Endothelial cell of umbilical vein (primary cell): ENCODE data around the gene CCL27. TPM values are rescaled to one million over a fixed set of nuclear protein-coding genes. Genes with fewer than 3 reads are reported as not detected.

Source experiments
- BruUV-seq: library from RNA; stranded (reverse); fragments of 400-500 nt; replicated peaks from 2 replicates; lab custom pipeline; 2021; lab: Mats Ljungman, UMichigan
- CTCF ChIA-PET: fragments of 300-600, 350-600 bp; sonication (Branson Sonifier 250); formaldehyde crosslinking; loops from one replicate; lab custom pipeline; 2021; ENCODE audit warnings: antibody characterized with exemption, inconsistent platforms; lab: Charles Lee
- POLR2A ChIA-PET: fragments of 300-600, 350-600 bp; sonication (Branson Sonifier 250); formaldehyde crosslinking; loops from one replicate; lab custom pipeline; 2021; ENCODE audit warnings: antibody characterized with exemption, inconsistent platforms; lab: Charles Lee
- DNase-seq: peaks from one replicate; pipeline ENCODE4 v3.0.0-alpha.2; 2011; ENCODE audit warnings: low read depth, low spot score
- FAIRE-seq: peaks from 2 replicates; lab custom pipeline; 2011; peaks lifted over from hg19 to GRCh38; lab: Jason Lieb, UNC
- H2AFZ ChIP-seq: 2 replicates; pipeline ENCODE4 v1.6.0; 2012; ENCODE audit warnings: low read depth, low read length, control low read depth, inconsistent platforms
- H3K27ac ChIP-seq: 2 replicates; pipeline ENCODE4 v1.5.1; 2011; ENCODE audit warnings: low read depth, mild to moderate bottlenecking, control low read depth, low read length, moderate library complexity; ENCODE audit not compliant: insufficient read depth
- H3K27me3 ChIP-seq, 2 experiments: 2 replicates each; pipeline versions ENCODE4 v1.6.0 to v1.6.1; 2011; ENCODE audit warnings: low read length in 2 of 2, mixed read lengths in 1 of 2; ENCODE audit not compliant: control insufficient read depth in 2 of 2, insufficient read depth in 2 of 2
- H3K36me3 ChIP-seq, 2 experiments: 2 replicates in 1 of 2; 3 replicates in 1 of 2; pipeline ENCODE4 v1.5.1; 2011; ENCODE audit warnings: low read length in 2 of 2, mild to moderate bottlenecking in 1 of 2, moderate library complexity in 1 of 2; ENCODE audit not compliant: control insufficient read depth in 2 of 2, insufficient read depth in 2 of 2; ENCODE audit errors: extremely low read depth in 1 of 2
- H3K4me1 ChIP-seq: 3 replicates; pipeline ENCODE4 v1.5.1; 2011; ENCODE audit warnings: mild to moderate bottlenecking, low read length; ENCODE audit not compliant: control insufficient read depth, insufficient read depth; ENCODE audit errors: extremely low read depth
- H3K4me2 ChIP-seq: 2 replicates; pipeline ENCODE4 v1.6.1; 2011; ENCODE audit warnings: low read length, control low read depth, mixed read lengths; ENCODE audit not compliant: insufficient read depth
- H3K4me3 ChIP-seq, 3 experiments: fragments of 200-600 bp in 1 of 3; sonication (generic), shearing (Covaris generic) in 1 of 3; replicated peaks in 1 of 3; 2 replicates each; pipeline ENCODE4 v1.5.1; 2011 to 2016; ENCODE audit warnings: control low read depth in 3 of 3, low read length in 3 of 3, mild to moderate bottlenecking in 2 of 3, inconsistent platforms in 1 of 3, low read depth in 1 of 3, moderate library complexity in 1 of 3; ENCODE audit not compliant: insufficient read depth in 1 of 3
- H3K79me2 ChIP-seq: 2 replicates; pipeline ENCODE4 v1.6.0; 2012; ENCODE audit warnings: low read length, inconsistent platforms; ENCODE audit not compliant: control insufficient read depth, insufficient read depth
- H3K9ac ChIP-seq: replicated peaks from 2 replicates; pipeline ENCODE3; 2011; ENCODE audit warnings: low read length, control low read depth; ENCODE audit not compliant: insufficient read depth; ENCODE audit errors: extremely low read depth
- H3K9me1 ChIP-seq: replicated peaks from 3 replicates; pipeline ENCODE4 v1.6.0; 2011; ENCODE audit warnings: mild to moderate bottlenecking, low read length; ENCODE audit not compliant: control insufficient read depth, insufficient read depth; ENCODE audit errors: extremely low read depth
- H3K9me3 ChIP-seq: replicated peaks from 2 replicates; pipeline ENCODE4 v1.5.1; 2012; ENCODE audit warnings: low read length, inconsistent platforms; ENCODE audit not compliant: control insufficient read depth, insufficient read depth
- H4K20me1 ChIP-seq: replicated peaks from 2 replicates; pipeline ENCODE3; 2011; ENCODE audit warnings: mild to moderate bottlenecking, low read length; ENCODE audit not compliant: control insufficient read depth, insufficient read depth; ENCODE audit errors: extremely low read depth
- EZH2 ChIP-seq: IDR thresholded peaks from 2 replicates; pipeline ENCODE4 v1.6.1; 2012; ENCODE audit warnings: borderline replicate concordance, low read depth, mild to moderate bottlenecking, moderate library complexity, low read length, inconsistent platforms; ENCODE audit not compliant: severe bottlenecking
- FOS ChIP-seq: IDR thresholded peaks from 2 replicates; pipeline ENCODE4 v1.6.1; 2011; ENCODE audit warnings: mild to moderate bottlenecking, low read length, moderate library complexity, borderline replicate concordance; ENCODE audit not compliant: insufficient read depth
- GATA2 ChIP-seq: IDR thresholded peaks from 2 replicates; pipeline ENCODE4 v1.7.0; 2011; ENCODE audit warnings: low read depth, mild to moderate bottlenecking, moderate library complexity, mixed read lengths, low read length; ENCODE audit not compliant: insufficient read length, insufficient read depth
- JUN ChIP-seq: IDR thresholded peaks from 2 replicates; pipeline ENCODE4 v1.6.1; 2011; ENCODE audit warnings: borderline replicate concordance, low read depth; ENCODE audit not compliant: insufficient read length, insufficient read depth
- POLR2A ChIP-seq: IDR thresholded peaks from 2 replicates; pipeline ENCODE4 v1.6.1; 2012; ENCODE audit warnings: low read depth, mild to moderate bottlenecking, control low read depth, low read length
- POLR2AphosphoS5 ChIP-seq: IDR thresholded peaks from 2 replicates; pipeline ENCODE4 v1.6.1; 2012; ENCODE audit warnings: low read depth, mild to moderate bottlenecking, control low read depth, low read length, moderate library complexity; ENCODE audit not compliant: insufficient read depth
- dilution Hi-C: fragments of 300-500 bp; cut with MboI; formaldehyde crosslinking; loops from one replicate; pipeline ENCODE4 v1.15.0; 2019; ENCODE audit warnings: low sequenced_read_pairs; ENCODE audit not compliant: extremely low pct_ligation_motif_present
- intact Hi-C: fragments of 100-400 bp; cut with micrococcal nuclease; formaldehyde crosslinking; loops from one replicate; pipeline ENCODE4 v1.10.0; 2022
- polyA plus RNA-seq, 4 experiments: library from polyadenylated mRNA; depleted of rRNA in 3 of 4; stranded (reverse) in 3 of 4; unstranded in 1 of 4; fragments of >200 nt; gene quantifications; 2 replicates each; pipeline versions ENCODE4 v1.2.1 to v1.2.3, GENCODE V29; 2011 to 2012; ENCODE audit warnings: missing spikeins in 1 of 4
- total RNA-seq: library from RNA; stranded (reverse); gene quantifications from 2 replicates; pipeline ENCODE4 v1.2.3, GENCODE V29; 2021
- TF ChIP-seq, protein P1 (sequence below), 2 donors: IDR thresholded peaks; 1 replicate in 1 of 2; 2 replicates in 1 of 2; pipeline ENCODE4 v1.5.1; 2011; ENCODE audit warnings: low read length in 2 of 2, mild to moderate bottlenecking in 2 of 2, moderate library complexity in 2 of 2, control low read depth in 1 of 2, inconsistent platforms in 1 of 2, low read depth in 1 of 2; ENCODE audit not compliant: insufficient read depth in 1 of 2; ENCODE audit errors: extremely low read depth in 1 of 2
- TF ChIP-seq, protein P2 (sequence below): IDR thresholded peaks from 2 replicates; pipeline ENCODE4 v1.6.1; 2011; ENCODE audit not compliant: insufficient read depth, insufficient read length

Gene CCL27
- total and polyA plus RNA-seq, 2 donors (not counting 3 experiments of a cell fraction or from before 2014, with no cell fraction given), result not detected

DNA sequence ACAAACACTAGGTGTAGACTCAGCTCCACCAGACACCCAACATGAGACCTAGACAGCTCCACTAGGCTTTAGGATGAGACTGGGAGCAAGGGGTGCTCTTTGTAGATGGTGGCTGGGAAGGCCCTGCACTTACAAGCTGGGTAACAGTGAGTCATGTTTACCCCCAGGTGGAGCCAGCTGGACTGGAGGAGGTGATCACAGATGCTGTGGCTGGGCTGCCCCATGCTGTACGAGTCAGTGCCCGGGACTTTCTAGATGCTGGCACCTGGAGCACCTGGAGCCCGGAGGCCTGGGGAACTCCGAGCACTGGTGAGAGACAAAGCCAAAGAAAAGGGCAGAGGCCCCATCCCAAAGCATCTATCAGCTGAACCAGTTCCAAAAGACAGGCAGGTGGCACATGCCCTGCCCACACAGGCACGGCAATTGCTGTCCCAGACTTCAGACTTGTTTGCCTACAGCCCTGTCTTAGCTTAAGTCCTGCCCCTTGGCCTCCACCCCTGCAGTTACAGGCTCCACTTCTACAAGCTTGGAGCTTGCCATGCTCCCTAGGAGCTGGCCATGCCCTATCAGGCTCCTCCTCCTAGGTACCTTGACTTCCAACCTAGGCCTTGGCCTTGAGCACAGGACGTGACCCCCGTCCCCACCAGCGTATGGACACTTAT, 2.7 kb downstream of the CCL27 start:
- peaks cover 1% of the 10 kb centered on the region for H3K4me1 ChIP-seq
- H3K4me2 ChIP-seq, result no peak overlapping the region
- H3K36me3 ChIP-seq, result no peaks in the 10 kb centered on the region
- H3K9me3 ChIP-seq, result no peaks in the 10 kb centered on the region
- FAIRE-seq (no peak), DNase-seq (no peak)
- no peak overlapping the region for H3K9ac ChIP-seq
- dilution Hi-C loops (no loop called here), intact Hi-C loops (no loop called here)
- H3K27me3 ChIP-seq, result no peaks in the 10 kb centered on the region
- H3K79me2 ChIP-seq, result no peaks in the 10 kb centered on the region
- H4K20me1 ChIP-seq, result no peaks in the 10 kb centered on the region
- ChIA-PET CTCF (interaction anchor here (1.0 to 1.4 kb wide), 2 partner anchors 26 to 43 kb away, joined by 3 read pairs; no protein-coding TSS in a partner anchor), POLR2A (no interaction called here)
- no peak overlapping the region for H3K4me3 ChIP-seq
- TF ChIP-seq POLR2A (no peak), JUN (no peak), FOS (no peak), GATA2 (no peak), EZH2 (no peak), POLR2AphosphoS5 (no peak)
- TF ChIP-seq, protein P1, sequence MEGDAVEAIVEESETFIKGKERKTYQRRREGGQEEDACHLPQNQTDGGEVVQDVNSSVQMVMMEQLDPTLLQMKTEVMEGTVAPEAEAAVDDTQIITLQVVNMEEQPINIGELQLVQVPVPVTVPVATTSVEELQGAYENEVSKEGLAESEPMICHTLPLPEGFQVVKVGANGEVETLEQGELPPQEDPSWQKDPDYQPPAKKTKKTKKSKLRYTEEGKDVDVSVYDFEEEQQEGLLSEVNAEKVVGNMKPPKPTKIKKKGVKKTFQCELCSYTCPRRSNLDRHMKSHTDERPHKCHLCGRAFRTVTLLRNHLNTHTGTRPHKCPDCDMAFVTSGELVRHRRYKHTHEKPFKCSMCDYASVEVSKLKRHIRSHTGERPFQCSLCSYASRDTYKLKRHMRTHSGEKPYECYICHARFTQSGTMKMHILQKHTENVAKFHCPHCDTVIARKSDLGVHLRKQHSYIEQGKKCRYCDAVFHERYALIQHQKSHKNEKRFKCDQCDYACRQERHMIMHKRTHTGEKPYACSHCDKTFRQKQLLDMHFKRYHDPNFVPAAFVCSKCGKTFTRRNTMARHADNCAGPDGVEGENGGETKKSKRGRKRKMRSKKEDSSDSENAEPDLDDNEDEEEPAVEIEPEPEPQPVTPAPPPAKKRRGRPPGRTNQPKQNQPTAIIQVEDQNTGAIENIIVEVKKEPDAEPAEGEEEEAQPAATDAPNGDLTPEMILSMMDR (IDR thresholded peaks at IDR 0.05; ENCODE audit: extremely low read depth in 1 of 2, insufficient read depth in 1 of 2, low read depth in 1 of 2, low read length in 2 of 2), result no peak
- TF ChIP-seq, protein P2, sequence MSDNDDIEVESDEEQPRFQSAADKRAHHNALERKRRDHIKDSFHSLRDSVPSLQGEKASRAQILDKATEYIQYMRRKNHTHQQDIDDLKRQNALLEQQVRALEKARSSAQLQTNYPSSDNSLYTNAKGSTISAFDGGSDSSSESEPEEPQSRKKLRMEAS, result no peak
- H2AFZ ChIP-seq, result no peak overlapping the region
- BruUV-seq, result no TSS peak
- H3K27ac ChIP-seq, result no peak overlapping the region
- no peaks in the 10 kb centered on the region for H3K9me1 ChIP-seq
